ENCODE data around the gene GOLGA6L7.
"Not testable (repeated sequence)": the region's sequence is repeated elsewhere in the genome, so short reads cannot be mapped to it uniquely, and the experiment has no call there.

- not testable (repeated sequence) for TF ChIP-seq CTCF (conservative IDR thresholded peaks at IDR 0.05); EZH2 (IDR thresholded peaks at IDR 0.05; ENCODE audit: low read depth)
These were observed 50.2 kb downstream of the GOLGA6L7 start for GRCh38 chr15:28798234-28798633.

Data from PC-9 (cell line).